ENCODE data around the gene PNKD. TPM values are rescaled to one million over a fixed set of nuclear protein-coding genes. Genes with fewer than 3 reads are reported as not detected.

PNKD gene
- total RNA-seq, 1 experiment from 2014 or later = 97.7 TPM

DNA sequence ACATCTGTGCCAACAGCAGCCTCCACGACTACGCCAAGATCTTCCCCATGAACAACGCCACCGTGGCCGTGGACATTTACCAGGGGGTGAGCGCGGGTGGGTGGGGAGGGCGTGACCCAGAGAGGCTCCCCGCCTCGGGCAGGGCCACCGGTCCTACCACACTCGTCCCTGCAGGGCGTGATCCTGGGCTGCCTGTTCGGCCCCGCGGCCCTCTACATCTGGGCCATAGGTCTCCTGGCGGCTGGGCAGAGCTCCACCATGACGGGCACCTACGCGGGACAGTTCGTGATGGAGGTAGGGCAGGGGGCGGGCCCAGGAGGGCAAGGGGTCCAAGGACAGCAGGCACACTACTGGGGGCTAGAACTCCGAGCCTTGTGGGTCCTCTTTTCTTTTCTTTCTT, 120.9 kb downstream of the PNKD start:
- no TSS peak for BruUV-seq (replicated peaks)
- Histone ChIP-seq H3K27me3 (ENCODE audit: low read length) (no peaks in the 10 kb centered on the region), H3K4me3 (ENCODE audit: low read length) (no peak overlapping the region), H2AFZ (ENCODE audit: low read length) (no peak overlapping the region), H3K9ac (ENCODE audit: low read length) (no peak overlapping the region), H3K4me2 (ENCODE audit: low read length) (no peak overlapping the region), H3F3A (ENCODE audit: low read length, unreplicated experiment) (no peaks in the 10 kb centered on the region), H3K9me3 (ENCODE audit: low read length) (no peaks in the 10 kb centered on the region), H3K9me2 (replicated peaks; ENCODE audit: low read length) (no peaks in the 10 kb centered on the region), H3K36me3 (ENCODE audit: low read depth, low read length) (no peaks in the 10 kb centered on the region), H3K79me2 (ENCODE audit: low read length) (no peaks in the 10 kb centered on the region), H3K27ac (ENCODE audit: low read length) (no peak overlapping the region), H4K20me1 (ENCODE audit: low read length) (no peaks in the 10 kb centered on the region), H3K4me1 (ENCODE audit: insufficient read depth, low read length) (peaks cover 11% of the 10 kb centered on the region)
- intact Hi-C loops (cut with micrococcal nuclease) = no loop called here
- TF ChIP-seq, protein P1, sequence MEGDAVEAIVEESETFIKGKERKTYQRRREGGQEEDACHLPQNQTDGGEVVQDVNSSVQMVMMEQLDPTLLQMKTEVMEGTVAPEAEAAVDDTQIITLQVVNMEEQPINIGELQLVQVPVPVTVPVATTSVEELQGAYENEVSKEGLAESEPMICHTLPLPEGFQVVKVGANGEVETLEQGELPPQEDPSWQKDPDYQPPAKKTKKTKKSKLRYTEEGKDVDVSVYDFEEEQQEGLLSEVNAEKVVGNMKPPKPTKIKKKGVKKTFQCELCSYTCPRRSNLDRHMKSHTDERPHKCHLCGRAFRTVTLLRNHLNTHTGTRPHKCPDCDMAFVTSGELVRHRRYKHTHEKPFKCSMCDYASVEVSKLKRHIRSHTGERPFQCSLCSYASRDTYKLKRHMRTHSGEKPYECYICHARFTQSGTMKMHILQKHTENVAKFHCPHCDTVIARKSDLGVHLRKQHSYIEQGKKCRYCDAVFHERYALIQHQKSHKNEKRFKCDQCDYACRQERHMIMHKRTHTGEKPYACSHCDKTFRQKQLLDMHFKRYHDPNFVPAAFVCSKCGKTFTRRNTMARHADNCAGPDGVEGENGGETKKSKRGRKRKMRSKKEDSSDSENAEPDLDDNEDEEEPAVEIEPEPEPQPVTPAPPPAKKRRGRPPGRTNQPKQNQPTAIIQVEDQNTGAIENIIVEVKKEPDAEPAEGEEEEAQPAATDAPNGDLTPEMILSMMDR (conservative IDR thresholded peaks at IDR 0.05; ENCODE audit: low read depth, low read length) = no peak
- no peak for TF ChIP-seq EZH2phosphoT487 (IDR thresholded peaks at IDR 0.05; ENCODE audit: borderline replicate concordance, low read length)
- no peak for TF ChIP-seq EZH2 (IDR thresholded peaks at IDR 0.05; ENCODE audit: low read length, unreplicated experiment)
- POLR2A ChIA-PET (ENCODE audit: unreplicated experiment) = no interaction called here
- ATAC-seq = no peak
- DNase-seq = no peak
- CTCF ChIA-PET = no interaction called here

DNA sequence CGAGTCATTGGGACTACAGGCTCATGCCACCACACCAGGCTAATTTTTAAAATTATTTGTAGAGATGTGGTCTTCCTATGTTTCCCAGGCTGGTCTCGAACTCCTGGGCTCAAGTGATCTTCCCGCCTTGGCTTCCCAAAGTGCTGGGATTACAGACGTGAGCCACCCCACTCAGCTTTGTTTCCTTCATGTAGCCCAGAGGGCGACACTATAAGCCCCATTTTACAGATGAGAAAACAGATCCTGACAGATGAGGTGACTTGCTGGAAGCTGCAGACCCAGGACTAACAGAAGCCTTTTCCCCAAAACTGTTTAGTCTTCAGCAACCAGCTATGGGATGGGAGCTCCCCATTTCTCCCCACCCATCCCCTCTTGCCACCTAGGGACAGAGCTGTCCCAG, 122.1 kb downstream of the PNKD start:
- H3K36me3 ChIP-seq (ENCODE audit: low read depth, low read length) = no peaks in the 10 kb centered on the region
- no peaks in the 10 kb centered on the region for H4K20me1 ChIP-seq (ENCODE audit: low read length)
- no peak overlapping the region for H3K27ac ChIP-seq (ENCODE audit: low read length)
- DNase-seq = no peak
- 0 out of 2 replicates have a peak, but pooled peaks cover under 1% of the 10 kb centered on the region for H3K79me2 ChIP-seq (ENCODE audit: low read length)
- no peaks in the 10 kb centered on the region for H3K9me3 ChIP-seq (ENCODE audit: low read length)
- H3K4me2 ChIP-seq (ENCODE audit: low read length) = no peak overlapping the region
- H3K4me1 ChIP-seq (ENCODE audit: insufficient read depth, low read length) = peaks cover 19% of the 10 kb centered on the region
- ATAC-seq = no peak
- H3K9me2 ChIP-seq (replicated peaks; ENCODE audit: low read length) = no peaks in the 10 kb centered on the region
- intact Hi-C loops (cut with micrococcal nuclease) = no loop called here
- no peaks in the 10 kb centered on the region for H3K27me3 ChIP-seq (ENCODE audit: low read length)
- ChIA-PET CTCF (no interaction called here), POLR2A (ENCODE audit: unreplicated experiment) (no interaction called here)
- no TSS peak for BruUV-seq (replicated peaks)
- H2AFZ ChIP-seq (ENCODE audit: low read length) = no peak overlapping the region
- H3F3A ChIP-seq (ENCODE audit: low read length, unreplicated experiment) = peaks cover 8% of the 10 kb centered on the region
- no peak overlapping the region for H3K9ac ChIP-seq (ENCODE audit: low read length)
- TF ChIP-seq, protein P1 (conservative IDR thresholded peaks at IDR 0.05; ENCODE audit: low read depth, low read length) = no peak
- TF ChIP-seq EZH2 (IDR thresholded peaks at IDR 0.05; ENCODE audit: low read length, unreplicated experiment) = no peak
- no peak for TF ChIP-seq EZH2phosphoT487 (IDR thresholded peaks at IDR 0.05; ENCODE audit: borderline replicate concordance, low read length)
- no peak overlapping the region for H3K4me3 ChIP-seq (ENCODE audit: low read length)

DNA sequence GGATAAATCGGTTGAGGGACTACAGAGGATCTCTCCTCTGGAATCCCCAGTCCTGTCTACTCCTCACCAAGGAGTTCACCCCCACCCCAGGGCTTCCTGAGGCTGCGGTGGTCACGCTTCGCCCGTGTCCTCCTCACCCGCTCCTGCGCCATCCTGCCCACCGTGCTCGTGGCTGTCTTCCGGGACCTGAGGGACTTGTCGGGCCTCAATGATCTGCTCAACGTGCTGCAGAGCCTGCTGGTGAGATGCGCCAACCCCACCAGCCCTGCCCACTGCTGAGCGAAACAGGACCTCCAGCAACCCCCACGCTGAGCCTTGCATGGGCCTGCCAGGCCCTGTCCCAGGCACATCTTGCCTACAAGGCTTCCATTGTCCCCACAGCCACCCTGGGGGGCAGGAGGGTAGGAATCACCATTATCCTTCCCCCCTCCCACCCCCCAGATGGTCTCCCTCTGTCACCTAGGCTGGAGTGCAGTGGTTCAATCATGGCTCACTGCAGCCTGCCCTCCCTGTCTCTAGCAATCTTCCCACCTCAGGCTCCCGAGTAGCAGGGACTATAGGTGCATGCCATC, 122.7 kb downstream of the PNKD start:
- H4K20me1 ChIP-seq (ENCODE audit: low read length) = no peaks in the 10 kb centered on the region
- H3K27ac ChIP-seq (ENCODE audit: low read length) = no peak overlapping the region
- no peak overlapping the region for H3K4me3 ChIP-seq (ENCODE audit: low read length)
- no peaks in the 10 kb centered on the region for H3K9me2 ChIP-seq (replicated peaks; ENCODE audit: low read length)
- no peaks in the 10 kb centered on the region for H3K9me3 ChIP-seq (ENCODE audit: low read length)
- TF ChIP-seq EZH2 (IDR thresholded peaks at IDR 0.05; ENCODE audit: low read length, unreplicated experiment) = no peak
- no peak for TF ChIP-seq EZH2phosphoT487 (IDR thresholded peaks at IDR 0.05; ENCODE audit: borderline replicate concordance, low read length)
- TF ChIP-seq, protein P1 (conservative IDR thresholded peaks at IDR 0.05; ENCODE audit: low read depth, low read length) = no peak
- no peak overlapping the region for H2AFZ ChIP-seq (ENCODE audit: low read length)
- peaks cover 6% of the 10 kb centered on the region; the same call in 1 of the 2 replicates for H3K79me2 ChIP-seq (ENCODE audit: low read length)
- intact Hi-C loops (cut with micrococcal nuclease) = no loop called here
- H3F3A ChIP-seq (ENCODE audit: low read length, unreplicated experiment) = peaks cover 8% of the 10 kb centered on the region
- H3K9ac ChIP-seq (ENCODE audit: low read length) = no peak overlapping the region
- peaks cover 20% of the 10 kb centered on the region for H3K4me1 ChIP-seq (ENCODE audit: insufficient read depth, low read length)
- ChIA-PET CTCF (no interaction called here), POLR2A (ENCODE audit: unreplicated experiment) (interaction anchor here (0.6 kb wide), 1 partner anchor 24 kb away, joined by 3 read pairs; no protein-coding TSS in a partner anchor)
- no peak overlapping the region for H3K4me2 ChIP-seq (ENCODE audit: low read length)
- DNase-seq (no peak), ATAC-seq (no peak)
- H3K27me3 ChIP-seq (ENCODE audit: low read length) = no peaks in the 10 kb centered on the region
- no TSS peak for BruUV-seq (replicated peaks)
- no peaks in the 10 kb centered on the region for H3K36me3 ChIP-seq (ENCODE audit: low read depth, low read length)
